K562 (cell line): ENCODE measurements around the gene TOMM22. TPM values are rescaled to one million over a fixed set of nuclear protein-coding genes. Genes with fewer than 3 reads are reported as not detected.

Experiments used
- ATAC-seq: fragments of 200-7000 bp; cut with Tn5 transposase; 3 replicates; pipeline ENCODE4 v1.9.1; 2020; ENCODE audit warnings: moderate library complexity
- BruUV-seq: library from RNA; stranded (reverse); fragments of 400-500 nt; replicated peaks from 2 replicates; lab custom pipeline; 2021; lab: Mats Ljungman, UMichigan
- CTCF ChIA-PET: fragments of 300-600 bp; formaldehyde crosslinking; extraction: SDS; loops from one replicate; lab custom pipeline; 2021; ENCODE audit warnings: low intra/inter-chr PET ratio; lab: Yijun Ruan, JAX
- POLR2A ChIA-PET: fragments of 300-600, 350-650 bp; sonication (Branson Sonifier 250); formaldehyde crosslinking; extraction: SDS; loops from one replicate; lab custom pipeline; 2021; ENCODE audit warnings: antibody characterized with exemption, inconsistent platforms; lab: Yijun Ruan, JAX
- DNase-seq, 4 experiments: peaks; one replicate each; pipeline versions ENCODE4 v3.0.0 to v3.0.0-alpha.2; 2011 to 2018; ENCODE audit warnings: low spot score in 3 of 4, mixed read lengths in 3 of 4; ENCODE audit errors: extremely low read depth in 1 of 4
- FAIRE-seq: peaks from 2 replicates; lab custom pipeline; 2011; peaks lifted over from hg19 to GRCh38; lab: Jason Lieb, UNC
- H2AFZ ChIP-seq: 2 replicates; pipeline ENCODE4 v1.6.0; 2011; ENCODE audit warnings: low read depth, low read length, control low read depth, inconsistent platforms
- H3K27ac ChIP-seq: fragments of 200-600 bp; 3 replicates; pipeline ENCODE4 v1.8.0; 2011; ENCODE audit warnings: low read depth, mild to moderate bottlenecking, control low read depth, inconsistent platforms, low read length, moderate library complexity, mixed read lengths; ENCODE audit errors: extremely low read depth
- H3K27me3 ChIP-seq, 2 experiments: fragments of 300-600 bp in 1 of 2; 2 replicates in 1 of 2; 3 replicates in 1 of 2; pipeline versions ENCODE4 v1.6.0 to v1.8.0; 2011; ENCODE audit warnings: inconsistent platforms in 2 of 2, low read length in 2 of 2, mild to moderate bottlenecking in 1 of 2, mixed read lengths in 1 of 2, moderate library complexity in 1 of 2; ENCODE audit not compliant: control insufficient read depth in 2 of 2, insufficient read depth in 2 of 2
- H3K36me3 ChIP-seq: fragments of 300-600 bp; 3 replicates; pipeline ENCODE4 v1.8.0; 2011; ENCODE audit warnings: mild to moderate bottlenecking, low read length, inconsistent platforms; ENCODE audit not compliant: control insufficient read depth, insufficient read depth
- H3K4me1 ChIP-seq, 2 experiments: fragments of 200-600 bp in 1 of 2; replicated peaks in 1 of 2; 2 replicates in 1 of 2; 3 replicates in 1 of 2; pipeline versions ENCODE4 v1.5.1 to v1.8.0; 2011; ENCODE audit warnings: inconsistent platforms in 2 of 2, low read length in 2 of 2, mild to moderate bottlenecking in 1 of 2, mixed read lengths in 1 of 2, moderate library complexity in 1 of 2; ENCODE audit not compliant: control insufficient read depth in 2 of 2, insufficient read depth in 2 of 2
- H3K4me2 ChIP-seq: 2 replicates; pipeline ENCODE4 v1.6.1; 2011; ENCODE audit warnings: low read length, control low read depth, inconsistent platforms, mixed read lengths; ENCODE audit not compliant: insufficient read depth
- H3K4me3 ChIP-seq: fragments of 200-600 bp; sonication (generic), shearing (Covaris generic); 2 replicates; pipeline ENCODE4 v1.5.1; 2016; ENCODE audit warnings: control low read depth, inconsistent platforms
- H3K79me2 ChIP-seq: fragments of 200-600 bp; 3 replicates; pipeline ENCODE4 v1.8.0; 2011; ENCODE audit warnings: low read length, inconsistent platforms; ENCODE audit not compliant: control insufficient read depth, insufficient read depth
- H3K9ac ChIP-seq, 2 experiments: 2 replicates each; pipeline versions ENCODE4 v1.6.0 to v1.6.1; 2011; ENCODE audit warnings: low read depth in 2 of 2, low read length in 2 of 2, control low read depth in 1 of 2, inconsistent platforms in 1 of 2, mild to moderate bottlenecking in 1 of 2, mixed read lengths in 1 of 2; ENCODE audit not compliant: insufficient read depth in 1 of 2
- H3K9me1 ChIP-seq: one replicate; pipeline ENCODE4 v1.6.0; 2011; ENCODE audit warnings: inconsistent platforms, mild to moderate bottlenecking, low read length, moderate library complexity; ENCODE audit not compliant: control insufficient read depth, insufficient read depth
- H3K9me3 ChIP-seq: replicated peaks from 2 replicates; pipeline ENCODE4 v1.5.1; 2011; ENCODE audit warnings: low read depth, low read length, inconsistent platforms; ENCODE audit not compliant: control insufficient read depth, insufficient read depth
- H4K20me1 ChIP-seq: replicated peaks from 2 replicates; pipeline ENCODE4 v1.6.1; 2011; ENCODE audit warnings: low read length, inconsistent platforms, mixed read lengths; ENCODE audit not compliant: control insufficient read depth, insufficient read depth
- CBX8 ChIP-seq: fragments of 200-600 bp; sonication (generic); IDR thresholded peaks from 2 replicates; pipeline ENCODE4 v1.6.1; 2012; ENCODE audit warnings: borderline replicate concordance, mixed run types, low read depth, mild to moderate bottlenecking, moderate library complexity, mixed read lengths, low read length, control low read depth, inconsistent platforms; ENCODE audit not compliant: poor library complexity, severe bottlenecking; ENCODE audit errors: extremely low read depth
- MEF2A ChIP-seq: IDR thresholded peaks from 2 replicates; pipeline ENCODE4 v1.6.1; 2011; ENCODE audit warnings: low read depth, mild to moderate bottlenecking, low read length, moderate library complexity; ENCODE audit not compliant: control insufficient read depth
- PHTF2 ChIP-seq: fragments of 250-450 bp; sonication (Bioruptor Pico); IDR thresholded peaks from 2 replicates; pipeline ENCODE4 v1.5.0; 2021; ENCODE audit warnings: mild to moderate bottlenecking
- SMARCE1 ChIP-seq: fragments of 450-650 bp; IDR thresholded peaks from 2 replicates; pipeline ENCODE4 v1.7.1; 2016; ENCODE audit warnings: mild to moderate bottlenecking
- ZNF282 ChIP-seq: sonication (generic); formaldehyde crosslinking; IDR thresholded peaks from 2 replicates; pipeline ENCODE4 v1.8.1; 2023; ENCODE audit warnings: missing genetic modification reagents
- ZNF347 ChIP-seq: fragments of 450-650 bp; formaldehyde crosslinking; IDR thresholded peaks from 2 replicates; pipeline ENCODE4 v1.4.0; 2020; ENCODE audit warnings: low read depth, mild to moderate bottlenecking, moderate library complexity
- ZZZ3 ChIP-seq: fragments of 450-650 bp; IDR thresholded peaks from 2 replicates; pipeline ENCODE4 v1.6.1; 2016; ENCODE audit warnings: antibody characterized with exemption, mild to moderate bottlenecking, moderate library complexity
- WGBS: fragments of 100-300 bp; shearing (Covaris generic); methylation state at CpG from one replicate; pipeline ENCODE4 v1.1.6; 2016; ENCODE audit warnings: low coverage, mixed read lengths; ENCODE audit not compliant: insufficient coverage; ENCODE audit errors: missing lambda C conversion rate; 5-methylcytosine and 5-hydroxymethylcytosine counted together
- in situ Hi-C: fragments of 300-500 bp; cut with MboI; formaldehyde crosslinking; loops from 4 replicates; pipeline ENCODE4 v1.15.0; 2018; ENCODE audit warnings: inconsistent platforms, mixed read lengths
- intact Hi-C: fragments of 100-400 bp; cut with micrococcal nuclease; formaldehyde crosslinking; loops from 2 replicates; pipeline ENCODE4 v1.14.2; 2022
- polyA plus RNA-seq, 8 experiments: library from polyadenylated mRNA; depleted of rRNA in 4 of 8; stranded (reverse) in 5 of 8; unstranded in 3 of 8; fragments of >200 nt; fragmentation: Nextera tagmentation in 2 of 8; fragmentation: Illumina TruSeq in 1 of 8; extraction: Ambion mirVana in 2 of 8; extraction: Trizol in 1 of 8; gene quantifications; 2 replicates each; pipeline versions ENCODE4 v1.2.1 to v1.2.3, GENCODE V29; 2011 to 2014; ENCODE audit warnings: inconsistent platforms in 1 of 8, missing spikeins in 1 of 8
- total RNA-seq, 7 experiments: library from RNA; depleted of rRNA in 6 of 7; stranded (reverse); fragments of >200 nt in 6 of 7; fragmentation: Illumina TruSeq in 2 of 7; extraction: Trizol in 2 of 7; gene quantifications; 2 replicates each; pipeline versions ENCODE4 v1.2.1 to v1.2.3, GENCODE V29; 2011 to 2021; ENCODE audit warnings: low replicate concordance in 1 of 7
- TF ChIP-seq, protein P1 (sequence below): fragments of 450-650 bp; formaldehyde crosslinking; conservative IDR thresholded peaks from 2 replicates; pipeline ENCODE4 v1.4.0; 2022; ENCODE audit warnings: mild to moderate bottlenecking, missing genetic modification characterization
- TF ChIP-seq, protein P2 (sequence below): sonication (generic); formaldehyde crosslinking; IDR thresholded peaks from 2 replicates; pipeline ENCODE4 v1.8.0; 2023; ENCODE audit warnings: mild to moderate bottlenecking, missing genetic modification reagents
- TF ChIP-seq, protein P3 (sequence below): sonication (generic); formaldehyde crosslinking; IDR thresholded peaks from 2 replicates; pipeline ENCODE4 v1.8.0; 2022; ENCODE audit warnings: missing genetic modification reagents, mild to moderate bottlenecking, moderate library complexity, borderline replicate concordance
- TF ChIP-seq, protein P4 (sequence below): sonication (generic); formaldehyde crosslinking; IDR thresholded peaks from 2 replicates; pipeline ENCODE4 v1.8.1; 2023; ENCODE audit warnings: missing genetic modification reagents, mild to moderate bottlenecking, borderline replicate concordance

The TOMM22 gene
- total and polyA plus RNA-seq, 9 of the 15 experiments (the other 6 are each of a cell fraction or from before 2014, with no cell fraction given): 25.8 to 108 (median 73.8) TPM

DNA sequence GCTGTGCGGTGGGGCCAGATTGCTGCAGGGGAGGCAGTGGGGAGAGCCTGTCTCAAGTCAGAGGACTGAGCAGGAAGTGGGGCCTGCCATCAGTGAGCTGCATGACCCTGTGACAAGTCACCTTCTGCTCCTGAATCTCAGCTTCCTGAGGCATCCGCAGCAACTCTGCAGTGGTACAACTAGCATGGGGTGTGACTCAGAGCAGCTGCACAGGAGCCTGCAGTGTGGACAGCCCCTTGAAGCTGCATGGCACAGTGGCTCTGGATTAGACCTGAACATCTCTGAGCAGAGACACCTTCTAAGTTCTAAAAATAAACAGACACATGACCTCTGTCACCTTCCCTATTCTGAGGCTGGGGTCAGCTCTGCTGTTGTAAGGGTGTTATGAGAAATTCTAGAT, 43.5 kb upstream of the TOMM22 start:
- peaks cover 0 to 5% of the 10 kb centered on the region in 2 experiments; a peak in 2 of 5 replicates for H3K4me1 ChIP-seq
- no peaks in the 10 kb centered on the region for H3K9me3 ChIP-seq
- H3K9me1 ChIP-seq: no peaks in the 10 kb centered on the region
- H3K4me3 ChIP-seq: no peak overlapping the region
- in situ Hi-C loops (no loop called here), intact Hi-C loops (no loop called here)
- WGBS: 38% methylated on average over 2 of the region's 2 CpGs
- no peak overlapping the region for H2AFZ ChIP-seq
- H3K27ac ChIP-seq: no peak overlapping the region
- BruUV-seq: no TSS peak
- DNase-seq (no peak), ATAC-seq (no peak), FAIRE-seq (no peak)
- CTCF ChIA-PET: no interaction called here
- H3K36me3 ChIP-seq: no peaks in the 10 kb centered on the region
- H3K79me2 ChIP-seq: no peaks in the 10 kb centered on the region
- 0 out of 4 replicates have a peak overlapping the region, but pooled peaks of 1 of the 2 experiments have one; percentile 40 for H3K9ac ChIP-seq
- no peak overlapping the region for H3K4me2 ChIP-seq
- no peaks in the 10 kb centered on the region for H4K20me1 ChIP-seq
- H3K27me3 ChIP-seq: no peaks in the 10 kb centered on the region
- POLR2A ChIA-PET: interaction anchor here (0.6 kb wide), 1 partner anchor 381 kb away, joined by 3 read pairs; no protein-coding TSS in a partner anchor
- TF ChIP-seq ZZZ3: no peak
- no peak for TF ChIP-seq SMARCE1
- TF ChIP-seq PHTF2 (CRISPR knock-in tag): no peak
- TF ChIP-seq, protein P1, sequence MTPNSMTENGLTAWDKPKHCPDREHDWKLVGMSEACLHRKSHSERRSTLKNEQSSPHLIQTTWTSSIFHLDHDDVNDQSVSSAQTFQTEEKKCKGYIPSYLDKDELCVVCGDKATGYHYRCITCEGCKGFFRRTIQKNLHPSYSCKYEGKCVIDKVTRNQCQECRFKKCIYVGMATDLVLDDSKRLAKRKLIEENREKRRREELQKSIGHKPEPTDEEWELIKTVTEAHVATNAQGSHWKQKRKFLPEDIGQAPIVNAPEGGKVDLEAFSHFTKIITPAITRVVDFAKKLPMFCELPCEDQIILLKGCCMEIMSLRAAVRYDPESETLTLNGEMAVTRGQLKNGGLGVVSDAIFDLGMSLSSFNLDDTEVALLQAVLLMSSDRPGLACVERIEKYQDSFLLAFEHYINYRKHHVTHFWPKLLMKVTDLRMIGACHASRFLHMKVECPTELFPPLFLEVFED: no peak
- TF ChIP-seq, protein P2, sequence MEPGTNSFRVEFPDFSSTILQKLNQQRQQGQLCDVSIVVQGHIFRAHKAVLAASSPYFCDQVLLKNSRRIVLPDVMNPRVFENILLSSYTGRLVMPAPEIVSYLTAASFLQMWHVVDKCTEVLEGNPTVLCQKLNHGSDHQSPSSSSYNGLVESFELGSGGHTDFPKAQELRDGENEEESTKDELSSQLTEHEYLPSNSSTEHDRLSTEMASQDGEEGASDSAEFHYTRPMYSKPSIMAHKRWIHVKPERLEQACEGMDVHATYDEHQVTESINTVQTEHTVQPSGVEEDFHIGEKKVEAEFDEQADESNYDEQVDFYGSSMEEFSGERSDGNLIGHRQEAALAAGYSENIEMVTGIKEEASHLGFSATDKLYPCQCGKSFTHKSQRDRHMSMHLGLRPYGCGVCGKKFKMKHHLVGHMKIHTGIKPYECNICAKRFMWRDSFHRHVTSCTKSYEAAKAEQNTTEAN (CRISPR knock-in tag): no peak
- no peak for TF ChIP-seq ZNF347 (CRISPR knock-in tag)
- TF ChIP-seq, protein P3, sequence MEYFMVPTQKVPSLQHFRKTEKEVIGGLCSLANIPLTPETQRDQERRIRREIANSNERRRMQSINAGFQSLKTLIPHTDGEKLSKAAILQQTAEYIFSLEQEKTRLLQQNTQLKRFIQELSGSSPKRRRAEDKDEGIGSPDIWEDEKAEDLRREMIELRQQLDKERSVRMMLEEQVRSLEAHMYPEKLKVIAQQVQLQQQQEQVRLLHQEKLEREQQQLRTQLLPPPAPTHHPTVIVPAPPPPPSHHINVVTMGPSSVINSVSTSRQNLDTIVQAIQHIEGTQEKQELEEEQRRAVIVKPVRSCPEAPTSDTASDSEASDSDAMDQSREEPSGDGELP: no peak
- no peak for TF ChIP-seq MEF2A
- TF ChIP-seq, protein P4, sequence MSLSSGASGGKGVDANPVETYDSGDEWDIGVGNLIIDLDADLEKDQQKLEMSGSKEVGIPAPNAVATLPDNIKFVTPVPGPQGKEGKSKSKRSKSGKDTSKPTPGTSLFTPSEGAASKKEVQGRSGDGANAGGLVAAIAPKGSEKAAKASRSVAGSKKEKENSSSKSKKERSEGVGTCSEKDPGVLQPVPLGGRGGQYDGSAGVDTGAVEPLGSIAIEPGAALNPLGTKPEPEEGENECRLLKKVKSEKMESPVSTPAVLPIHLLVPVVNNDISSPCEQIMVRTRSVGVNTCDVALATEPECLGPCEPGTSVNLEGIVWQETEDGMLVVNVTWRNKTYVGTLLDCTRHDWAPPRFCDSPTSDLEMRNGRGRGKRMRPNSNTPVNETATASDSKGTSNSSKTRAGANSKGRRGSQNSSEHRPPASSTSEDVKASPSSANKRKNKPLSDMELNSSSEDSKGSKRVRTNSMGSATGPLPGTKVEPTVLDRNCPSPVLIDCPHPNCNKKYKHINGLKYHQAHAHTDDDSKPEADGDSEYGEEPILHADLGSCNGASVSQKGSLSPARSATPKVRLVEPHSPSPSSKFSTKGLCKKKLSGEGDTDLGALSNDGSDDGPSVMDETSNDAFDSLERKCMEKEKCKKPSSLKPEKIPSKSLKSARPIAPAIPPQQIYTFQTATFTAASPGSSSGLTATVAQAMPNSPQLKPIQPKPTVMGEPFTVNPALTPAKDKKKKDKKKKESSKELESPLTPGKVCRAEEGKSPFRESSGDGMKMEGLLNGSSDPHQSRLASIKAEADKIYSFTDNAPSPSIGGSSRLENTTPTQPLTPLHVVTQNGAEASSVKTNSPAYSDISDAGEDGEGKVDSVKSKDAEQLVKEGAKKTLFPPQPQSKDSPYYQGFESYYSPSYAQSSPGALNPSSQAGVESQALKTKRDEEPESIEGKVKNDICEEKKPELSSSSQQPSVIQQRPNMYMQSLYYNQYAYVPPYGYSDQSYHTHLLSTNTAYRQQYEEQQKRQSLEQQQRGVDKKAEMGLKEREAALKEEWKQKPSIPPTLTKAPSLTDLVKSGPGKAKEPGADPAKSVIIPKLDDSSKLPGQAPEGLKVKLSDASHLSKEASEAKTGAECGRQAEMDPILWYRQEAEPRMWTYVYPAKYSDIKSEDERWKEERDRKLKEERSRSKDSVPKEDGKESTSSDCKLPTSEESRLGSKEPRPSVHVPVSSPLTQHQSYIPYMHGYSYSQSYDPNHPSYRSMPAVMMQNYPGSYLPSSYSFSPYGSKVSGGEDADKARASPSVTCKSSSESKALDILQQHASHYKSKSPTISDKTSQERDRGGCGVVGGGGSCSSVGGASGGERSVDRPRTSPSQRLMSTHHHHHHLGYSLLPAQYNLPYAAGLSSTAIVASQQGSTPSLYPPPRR (CRISPR knock-in tag): no peak
- no peak for TF ChIP-seq CBX8
- TF ChIP-seq ZNF282: no peak
